ENCODE data around the gene COASY.
A peak's percentile ranks its signal among the peaks of the same experiment; 100 is the strongest.

The COASY gene

DNA sequence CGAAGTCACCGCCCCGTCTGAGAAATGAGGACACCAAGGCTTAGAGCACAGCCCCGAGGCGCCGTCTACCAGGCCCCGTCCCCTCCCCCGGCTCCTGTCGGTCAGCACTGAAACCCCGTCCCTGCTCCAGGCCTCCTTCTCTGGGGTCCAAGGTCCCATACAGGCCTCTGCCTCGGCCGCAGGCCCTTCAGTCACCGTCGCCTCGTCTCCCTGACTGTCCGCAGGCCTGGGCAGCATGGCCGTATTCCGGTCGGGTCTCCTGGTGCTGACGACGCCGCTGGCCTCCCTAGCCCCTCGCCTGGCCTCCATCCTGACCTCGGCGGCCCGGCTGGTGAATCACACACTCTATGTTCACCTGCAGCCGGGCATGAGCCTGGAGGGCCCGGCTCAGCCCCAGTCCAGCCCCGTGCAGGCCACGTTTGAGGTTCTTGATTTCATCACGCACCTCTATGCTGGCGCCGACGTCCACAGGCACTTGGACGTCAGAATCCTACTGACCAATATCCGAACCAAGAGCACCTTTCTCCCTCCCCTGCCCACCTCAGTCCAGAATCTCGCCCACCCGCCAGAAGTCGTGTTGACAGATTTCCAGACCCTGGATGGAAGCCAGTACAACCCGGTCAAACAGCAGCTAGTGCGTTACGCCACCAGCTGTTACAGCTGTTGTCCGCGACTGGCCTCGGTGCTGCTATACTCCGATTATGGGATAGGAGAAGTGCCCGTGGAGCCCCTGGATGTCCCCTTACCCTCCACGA, 617 bp downstream of the COASY start:
- Histone ChIP-seq H3K4me3 (peak overlapping the region; percentile 80 to 97 (median 92)), H3K9ac (peak overlapping the region; percentile 90 to 98 (median 95)), H4K20me1 (no peaks in the 10 kb centered on the region), H3K4me2 (peak overlapping the region; percentile 94 to 100 (median 99)), H3K27ac (peak overlapping the region; percentile 84 to 95 (median 90)), H3K27me3 (no peaks in the 10 kb centered on the region), H3K9me3 (replicated peaks in 1 of 11) (no peaks in the 10 kb centered on the region), H3K4me1 (peaks cover 28 to 49% (median 45%) of the 10 kb centered on the region in 10 experiments), H3K36me3 (peaks cover 29 to 37% (median 34%) of the 10 kb centered on the region in 11 experiments)
- no peak for TF ChIP-seq Cebpa-rat (IDR thresholded peaks at IDR 0.05)

DNA sequence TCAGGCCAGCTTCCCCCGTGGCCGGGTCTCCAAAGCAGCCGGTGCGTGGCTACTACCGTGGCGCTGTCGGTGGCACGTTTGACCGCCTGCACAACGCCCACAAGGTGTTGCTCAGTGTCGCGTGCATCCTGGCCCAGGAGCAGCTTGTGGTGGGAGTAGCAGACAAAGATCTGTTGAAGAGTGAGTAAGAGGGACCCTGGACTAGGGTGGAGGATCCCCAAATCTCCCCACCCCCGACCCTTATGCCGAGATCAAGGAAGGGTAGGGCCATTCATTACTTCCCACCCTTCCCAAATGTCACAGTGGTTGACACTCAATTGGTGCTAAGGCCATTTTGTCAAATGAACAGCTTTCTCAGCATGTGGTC, 1.2 kb downstream of the COASY start:
- H3K4me2 ChIP-seq = peak overlapping the region; percentile 94 to 100 (median 99)
- peaks cover 30 to 37% (median 34%) of the 10 kb centered on the region in 11 experiments for H3K36me3 ChIP-seq
- H3K4me1 ChIP-seq = peaks cover 33 to 53% (median 50%) of the 10 kb centered on the region in 10 experiments
- TF ChIP-seq Cebpa-rat (IDR thresholded peaks at IDR 0.05) = no peak
- no peaks in the 10 kb centered on the region for H3K27me3 ChIP-seq
- H3K9ac ChIP-seq = peak overlapping the region; percentile 90 to 98 (median 95)
- peak overlapping the region; percentile 84 to 95 (median 90); a peak in 21 of 22 replicates for H3K27ac ChIP-seq
- peak overlapping the region; percentile 80 to 97 (median 92) for H3K4me3 ChIP-seq
- H3K9me3 ChIP-seq (replicated peaks in 1 of 11) = no peaks in the 10 kb centered on the region
- H4K20me1 ChIP-seq = peaks cover 0 to under 1% (median 0%) of the 10 kb centered on the region in 11 experiments; a peak in 1 of 22 replicates

DNA sequence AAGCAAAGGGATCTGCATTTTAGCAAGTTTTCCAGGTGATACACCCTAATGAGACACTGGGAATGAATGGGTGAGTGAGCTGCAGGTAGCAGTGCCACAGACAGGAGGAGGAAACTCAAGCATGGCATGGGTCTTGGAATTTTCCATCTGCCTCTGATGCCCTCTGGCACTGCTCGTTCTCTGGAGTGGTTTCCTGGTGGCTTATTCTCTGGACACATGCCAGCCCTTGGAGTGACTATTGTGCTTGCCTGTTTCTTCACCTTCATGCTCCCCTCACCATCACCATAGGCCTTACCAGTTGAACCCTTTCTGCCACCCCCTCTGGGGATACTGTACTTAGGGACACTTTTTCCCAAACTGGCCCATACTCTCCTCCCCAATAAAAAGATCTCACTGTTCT, 1.6 kb downstream of the COASY start:
- peaks cover 0 to 4% (median under 1%) of the 10 kb centered on the region in 11 experiments; a peak in 10 of 22 replicates for H4K20me1 ChIP-seq
- H3K4me2 ChIP-seq = peak overlapping the region; percentile 94 to 100 (median 99)
- peaks cover 34 to 57% (median 54%) of the 10 kb centered on the region in 10 experiments for H3K4me1 ChIP-seq
- H3K36me3 ChIP-seq = peaks cover 33 to 41% (median 37%) of the 10 kb centered on the region in 11 experiments
- peak overlapping the region; percentile 80 to 97 (median 92); a peak in 19 of 20 replicates for H3K4me3 ChIP-seq
- H3K9ac ChIP-seq = peak overlapping the region; percentile 90 to 98 (median 95)
- H3K27ac ChIP-seq = peak overlapping the region in 9 of 11 experiments; percentile 84 to 95 (median 91); a peak in 16 of 22 replicates
- no peak for TF ChIP-seq Cebpa-rat (IDR thresholded peaks at IDR 0.05)
- no peaks in the 10 kb centered on the region for H3K27me3 ChIP-seq
- H3K9me3 ChIP-seq (replicated peaks in 1 of 11) = no peaks in the 10 kb centered on the region

DNA sequence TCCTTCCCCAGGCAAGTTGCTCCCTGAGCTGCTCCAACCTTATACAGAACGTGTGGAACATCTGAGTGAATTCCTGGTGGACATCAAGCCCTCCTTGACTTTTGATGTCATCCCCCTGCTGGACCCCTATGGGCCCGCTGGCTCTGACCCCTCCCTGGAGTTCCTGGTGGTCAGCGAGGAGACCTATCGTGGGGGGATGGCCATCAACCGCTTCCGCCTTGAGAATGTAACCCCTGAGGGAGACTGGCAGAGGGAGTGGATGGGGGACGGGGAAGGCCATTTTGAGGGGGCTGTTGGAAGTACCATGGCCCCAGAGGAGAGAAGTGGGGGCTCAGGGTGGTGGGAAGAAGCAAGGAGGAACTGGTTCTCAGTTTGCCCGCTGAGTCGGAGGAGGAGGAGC, 2.0 kb downstream of the COASY start:
- peak overlapping the region; percentile 94 to 100 (median 99) for H3K4me2 ChIP-seq
- peak overlapping the region in 9 of 10 experiments; percentile 84 to 97 (median 93); a peak in 13 of 20 replicates for H3K4me3 ChIP-seq
- H3K9ac ChIP-seq = peak overlapping the region; percentile 11 to 98 (median 95); a peak in 20 of 22 replicates
- H3K9me3 ChIP-seq (replicated peaks in 1 of 11) = no peaks in the 10 kb centered on the region
- peaks cover 34 to 61% (median 58%) of the 10 kb centered on the region in 10 experiments for H3K4me1 ChIP-seq
- peaks cover 0 to 8% (median 5%) of the 10 kb centered on the region in 11 experiments; a peak in 11 of 22 replicates for H4K20me1 ChIP-seq
- no peak for TF ChIP-seq Cebpa-rat (IDR thresholded peaks at IDR 0.05)
- H3K36me3 ChIP-seq = peaks cover 37 to 45% (median 41%) of the 10 kb centered on the region in 11 experiments
- peak overlapping the region in 8 of 11 experiments; percentile 27 to 93 (median 90); a peak in 15 of 22 replicates for H3K27ac ChIP-seq
- no peaks in the 10 kb centered on the region for H3K27me3 ChIP-seq

DNA sequence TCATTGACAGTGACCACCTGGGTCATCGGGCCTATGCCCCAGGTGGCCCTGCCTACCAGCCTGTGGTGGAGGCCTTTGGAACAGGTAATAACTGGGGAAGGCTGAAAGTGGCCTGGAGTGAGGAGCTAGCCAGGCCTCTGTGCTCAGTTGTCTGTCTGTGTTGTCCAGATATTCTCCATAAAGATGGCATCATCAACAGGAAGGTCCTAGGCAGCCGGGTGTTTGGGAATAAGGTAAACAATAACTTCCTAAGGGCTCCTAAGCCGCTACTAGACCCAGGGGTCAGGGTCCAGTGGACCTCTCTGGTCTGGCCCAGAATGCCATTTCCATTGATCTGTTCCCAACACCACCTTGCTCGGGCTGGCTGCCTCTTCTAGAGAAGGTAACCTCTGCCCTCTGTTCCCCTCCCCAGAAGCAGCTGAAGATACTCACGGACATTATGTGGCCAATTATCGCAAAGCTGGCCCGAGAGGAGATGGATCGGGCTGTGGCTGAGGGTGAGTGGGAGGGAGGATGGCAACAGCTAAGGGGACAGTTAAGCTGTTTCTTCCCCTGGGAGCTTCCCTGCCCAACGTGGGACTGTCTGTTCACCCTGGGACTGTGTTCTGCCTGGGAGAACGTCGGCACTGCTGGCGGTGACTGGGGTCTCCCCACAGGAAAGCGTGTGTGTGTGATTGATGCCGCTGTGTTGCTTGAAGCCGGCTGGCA, 3.0 kb downstream of the COASY start:
- H3K27ac ChIP-seq = peak overlapping the region in 7 of 11 experiments; percentile 22 to 91 (median 89); a peak in 3 of 22 replicates
- H3K9ac ChIP-seq = peak overlapping the region; percentile 8 to 98 (median 95); a peak in 18 of 22 replicates
- TF ChIP-seq Cebpa-rat (IDR thresholded peaks at IDR 0.05) = no peak
- no peak overlapping the region; a peak in 1 of 20 replicates for H3K4me3 ChIP-seq
- H3K4me2 ChIP-seq = peak overlapping the region in 7 of 11 experiments; percentile 96 to 100 (median 99); a peak in 7 of 22 replicates
- peaks cover 0 to 17% (median 15%) of the 10 kb centered on the region in 11 experiments; a peak in 13 of 22 replicates for H4K20me1 ChIP-seq
- peaks cover 48 to 55% (median 52%) of the 10 kb centered on the region in 11 experiments for H3K36me3 ChIP-seq
- no peaks in the 10 kb centered on the region for H3K9me3 ChIP-seq (replicated peaks in 1 of 11)
- peaks cover 34 to 71% (median 65%) of the 10 kb centered on the region in 10 experiments for H3K4me1 ChIP-seq
- no peaks in the 10 kb centered on the region for H3K27me3 ChIP-seq

DNA sequence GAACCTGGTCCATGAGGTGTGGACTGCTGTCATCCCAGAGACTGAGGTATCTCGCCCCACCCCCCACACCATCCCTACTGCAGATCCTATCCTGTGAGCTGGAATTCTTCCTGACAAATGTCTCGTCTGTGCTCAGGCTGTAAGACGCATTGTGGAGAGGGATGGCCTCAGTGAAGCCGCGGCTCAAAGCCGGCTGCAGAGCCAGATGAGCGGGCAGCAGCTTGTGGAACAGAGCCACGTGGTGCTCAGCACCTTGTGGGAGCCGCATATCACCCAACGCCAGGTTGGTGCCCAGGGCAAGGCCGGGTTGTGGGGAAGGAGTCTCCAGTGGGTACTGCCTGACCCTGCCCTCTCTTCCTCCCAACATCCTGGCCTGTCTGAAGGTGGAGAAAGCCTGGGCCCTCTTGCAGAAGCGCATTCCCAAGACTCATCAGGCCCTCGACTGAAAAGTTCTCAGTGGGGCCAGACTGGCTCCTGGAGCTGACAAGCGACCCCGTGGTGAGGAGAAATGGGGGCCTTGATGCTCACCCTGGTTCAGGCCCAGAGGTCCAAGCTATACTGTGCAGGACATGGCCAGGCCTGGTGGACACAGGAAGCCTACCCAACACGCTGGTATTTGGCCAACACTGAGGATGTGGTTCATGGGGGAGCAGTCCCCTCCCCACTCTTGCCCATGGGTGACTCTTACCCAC, 3.7 kb downstream of the COASY start:
- H3K4me2 ChIP-seq = peak overlapping the region; percentile 86 to 98 (median 95); a peak in 21 of 22 replicates
- peaks cover 34 to 78% (median 65%) of the 10 kb centered on the region in 10 experiments for H3K4me1 ChIP-seq
- no peak for TF ChIP-seq Cebpa-rat (IDR thresholded peaks at IDR 0.05)
- peak overlapping the region in 3 of 10 experiments; percentile 86 to 90 (median 89); a peak in 4 of 20 replicates for H3K4me3 ChIP-seq
- H3K9ac ChIP-seq = peak overlapping the region; percentile 85 to 98 (median 93); a peak in 18 of 22 replicates
- no peaks in the 10 kb centered on the region for H3K9me3 ChIP-seq (replicated peaks in 1 of 11)
- H3K27me3 ChIP-seq = no peaks in the 10 kb centered on the region
- H3K27ac ChIP-seq = peak overlapping the region in 9 of 11 experiments; percentile 80 to 90 (median 87); a peak in 12 of 22 replicates
- peaks cover 0 to 24% (median 16%) of the 10 kb centered on the region in 11 experiments; a peak in 13 of 22 replicates for H4K20me1 ChIP-seq
- peaks cover 55 to 62% (median 59%) of the 10 kb centered on the region in 11 experiments for H3K36me3 ChIP-seq

DNA sequence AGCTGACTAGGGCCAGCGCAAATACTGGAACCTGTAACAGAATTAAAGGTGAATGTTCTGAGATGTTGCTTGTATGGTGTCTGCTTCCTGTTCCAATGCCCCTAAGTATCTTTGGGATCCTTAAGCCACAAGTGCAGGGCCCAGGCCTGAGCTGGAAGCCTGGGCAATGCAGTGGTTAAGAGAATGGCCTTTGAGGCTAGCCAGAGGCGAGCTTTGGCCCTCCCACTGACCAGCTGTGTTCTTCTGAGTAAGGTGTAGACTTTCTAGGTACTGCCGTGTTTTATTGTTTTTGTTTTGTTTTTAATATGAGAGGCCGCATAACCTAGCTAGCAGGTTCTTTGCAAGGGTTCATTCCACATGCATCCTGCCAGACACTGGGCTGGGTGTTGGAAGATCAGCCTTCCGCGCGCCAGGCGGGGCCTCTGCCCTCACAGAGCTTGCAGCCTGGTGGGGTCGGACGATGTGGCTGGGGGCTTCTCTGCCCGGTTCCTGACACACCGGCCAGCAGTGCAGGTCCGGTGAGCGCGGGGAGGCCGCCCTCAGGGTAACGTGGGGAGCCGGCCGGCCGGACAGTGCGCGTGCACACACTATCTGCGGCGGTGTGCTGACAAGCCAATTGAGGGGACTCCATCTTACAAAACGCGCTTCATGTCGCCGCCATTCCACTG, 4.4 kb downstream of the COASY start:
- Histone ChIP-seq H3K27me3 (no peaks in the 10 kb centered on the region), H3K4me2 (peak overlapping the region; percentile 86 to 98 (median 95)), H3K36me3 (peaks cover 61 to 69% (median 65%) of the 10 kb centered on the region in 11 experiments), H3K9me3 (replicated peaks in 1 of 11) (no peaks in the 10 kb centered on the region), H4K20me1 (peaks cover 0 to 31% (median 20%) of the 10 kb centered on the region in 11 experiments; a peak in 13 of 22 replicates), H3K4me3 (peak overlapping the region; percentile 78 to 97 (median 90)), H3K9ac (peak overlapping the region; percentile 85 to 98 (median 90)), H3K27ac (peak overlapping the region; percentile 79 to 90 (median 86); a peak in 21 of 22 replicates), H3K4me1 (peaks cover 34 to 81% (median 63%) of the 10 kb centered on the region in 10 experiments)
- no peak for TF ChIP-seq Cebpa-rat (IDR thresholded peaks at IDR 0.05)

All from BLaER1 treated with 17β-estradiol and CSF1 and Interleukin-3, amounts not matched to agents 10 nM and 100 nM (cell line).